Measurements from ENCODE around the gene BHLHE40. TPM values are rescaled to one million over a fixed set of nuclear protein-coding genes. Genes with fewer than 3 reads are reported as not detected.

The BHLHE40 gene
- total RNA-seq, 1 donor from 2014 or later = 96.3 TPM

DNA sequence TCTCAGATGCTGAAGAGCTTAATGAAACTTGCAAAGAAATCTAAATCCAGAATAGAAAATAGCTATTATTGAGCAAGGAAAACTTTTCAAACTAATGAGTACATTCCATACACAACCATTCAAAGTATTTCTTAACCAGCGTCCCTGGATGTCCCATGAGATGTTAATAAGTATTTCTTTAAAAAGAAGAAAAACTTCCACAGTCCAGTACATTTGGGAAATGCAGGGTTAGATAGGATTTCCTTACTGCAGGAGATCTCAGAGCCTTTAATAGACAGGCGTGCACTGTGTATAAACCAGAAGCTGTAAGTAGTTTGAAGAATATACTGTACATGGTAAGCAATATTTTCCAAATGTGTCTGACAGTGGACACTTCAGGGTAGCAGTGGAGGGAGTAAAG is 29.6 kb upstream of the BHLHE40 start:
- no peak overlapping the region for H3K4me3 ChIP-seq (ENCODE audit: low read depth, low read length)
- TF ChIP-seq, protein P1, sequence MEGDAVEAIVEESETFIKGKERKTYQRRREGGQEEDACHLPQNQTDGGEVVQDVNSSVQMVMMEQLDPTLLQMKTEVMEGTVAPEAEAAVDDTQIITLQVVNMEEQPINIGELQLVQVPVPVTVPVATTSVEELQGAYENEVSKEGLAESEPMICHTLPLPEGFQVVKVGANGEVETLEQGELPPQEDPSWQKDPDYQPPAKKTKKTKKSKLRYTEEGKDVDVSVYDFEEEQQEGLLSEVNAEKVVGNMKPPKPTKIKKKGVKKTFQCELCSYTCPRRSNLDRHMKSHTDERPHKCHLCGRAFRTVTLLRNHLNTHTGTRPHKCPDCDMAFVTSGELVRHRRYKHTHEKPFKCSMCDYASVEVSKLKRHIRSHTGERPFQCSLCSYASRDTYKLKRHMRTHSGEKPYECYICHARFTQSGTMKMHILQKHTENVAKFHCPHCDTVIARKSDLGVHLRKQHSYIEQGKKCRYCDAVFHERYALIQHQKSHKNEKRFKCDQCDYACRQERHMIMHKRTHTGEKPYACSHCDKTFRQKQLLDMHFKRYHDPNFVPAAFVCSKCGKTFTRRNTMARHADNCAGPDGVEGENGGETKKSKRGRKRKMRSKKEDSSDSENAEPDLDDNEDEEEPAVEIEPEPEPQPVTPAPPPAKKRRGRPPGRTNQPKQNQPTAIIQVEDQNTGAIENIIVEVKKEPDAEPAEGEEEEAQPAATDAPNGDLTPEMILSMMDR (conservative IDR thresholded peaks at IDR 0.05; ENCODE audit: low read depth, low read length) = no peak
- DNase-seq (ENCODE audit: low read depth) = no peak

DNA sequence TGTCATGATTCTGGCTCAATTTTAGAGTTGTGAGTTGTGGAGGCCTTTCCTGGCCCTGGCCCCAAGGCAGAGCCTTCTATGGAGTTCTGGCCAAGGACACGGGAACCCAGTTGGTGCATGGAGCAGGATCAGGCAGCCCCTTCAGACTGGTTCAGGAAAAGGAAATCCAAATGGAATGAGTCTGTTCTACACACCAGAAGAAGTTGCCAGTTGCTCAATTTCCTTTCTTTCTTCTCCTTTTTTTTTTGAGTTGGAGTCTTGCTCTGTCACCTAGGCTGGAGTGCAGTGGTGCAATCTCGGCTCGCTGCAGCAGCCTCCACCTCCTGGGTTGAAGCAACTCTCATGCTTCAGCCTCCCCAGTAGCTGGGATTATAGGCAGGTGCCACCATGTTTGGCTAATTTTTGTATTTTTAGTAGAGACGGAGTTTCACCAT is 28.9 kb upstream of the BHLHE40 start:
- no peak for DNase-seq (ENCODE audit: low read depth)
- no peak overlapping the region for H3K4me3 ChIP-seq (ENCODE audit: low read depth, low read length)
- TF ChIP-seq, protein P1 (conservative IDR thresholded peaks at IDR 0.05; ENCODE audit: low read depth, low read length) = no peak

DNA sequence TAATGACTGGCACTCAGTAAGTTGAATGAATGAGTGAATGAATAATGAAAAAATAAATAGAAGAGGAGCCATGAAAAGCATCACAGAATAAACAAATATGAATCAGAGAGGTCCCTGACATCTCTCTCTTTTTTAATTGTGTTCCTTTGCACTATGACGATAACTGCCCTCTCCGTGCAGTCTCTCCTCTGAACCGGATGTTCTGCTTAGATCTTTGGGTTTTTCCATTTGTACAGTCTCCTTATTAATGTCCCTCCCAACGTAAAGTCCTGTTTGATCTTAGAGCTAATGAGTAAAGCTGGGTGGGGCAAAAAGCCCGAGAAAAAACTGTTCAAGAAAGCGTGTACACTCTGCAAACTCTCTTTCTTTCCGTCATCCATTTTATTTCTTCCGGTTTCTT is 28.3 kb upstream of the BHLHE40 start:
- TF ChIP-seq, protein P1 (conservative IDR thresholded peaks at IDR 0.05; ENCODE audit: low read depth, low read length) = no peak
- H3K4me3 ChIP-seq (ENCODE audit: low read depth, low read length) = no peak overlapping the region
- DNase-seq (ENCODE audit: low read depth) = no peak

DNA sequence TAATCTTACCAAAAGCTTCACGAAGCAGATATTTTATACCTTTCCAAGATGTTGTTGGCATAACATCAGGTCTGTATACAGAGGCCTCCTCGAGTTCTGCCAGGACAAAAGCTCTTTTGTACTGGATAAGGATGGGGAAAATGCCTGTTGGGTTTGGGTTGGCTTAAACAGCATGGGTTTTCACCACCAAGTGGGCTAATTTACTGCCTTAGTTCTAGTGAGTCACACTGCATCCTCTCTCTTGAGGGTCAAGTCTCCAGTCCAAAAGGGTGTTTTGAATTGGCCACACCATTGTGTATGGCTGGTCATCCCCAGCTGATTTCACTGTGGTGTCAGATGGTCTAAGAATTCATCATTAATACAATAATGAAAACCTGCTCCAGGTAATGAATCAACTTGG is 26.1 kb upstream of the BHLHE40 start:
- no peak overlapping the region for H3K4me3 ChIP-seq (ENCODE audit: low read depth, low read length)
- TF ChIP-seq, protein P1 (conservative IDR thresholded peaks at IDR 0.05; ENCODE audit: low read depth, low read length) = no peak
- no peak for DNase-seq (ENCODE audit: low read depth)

DNA sequence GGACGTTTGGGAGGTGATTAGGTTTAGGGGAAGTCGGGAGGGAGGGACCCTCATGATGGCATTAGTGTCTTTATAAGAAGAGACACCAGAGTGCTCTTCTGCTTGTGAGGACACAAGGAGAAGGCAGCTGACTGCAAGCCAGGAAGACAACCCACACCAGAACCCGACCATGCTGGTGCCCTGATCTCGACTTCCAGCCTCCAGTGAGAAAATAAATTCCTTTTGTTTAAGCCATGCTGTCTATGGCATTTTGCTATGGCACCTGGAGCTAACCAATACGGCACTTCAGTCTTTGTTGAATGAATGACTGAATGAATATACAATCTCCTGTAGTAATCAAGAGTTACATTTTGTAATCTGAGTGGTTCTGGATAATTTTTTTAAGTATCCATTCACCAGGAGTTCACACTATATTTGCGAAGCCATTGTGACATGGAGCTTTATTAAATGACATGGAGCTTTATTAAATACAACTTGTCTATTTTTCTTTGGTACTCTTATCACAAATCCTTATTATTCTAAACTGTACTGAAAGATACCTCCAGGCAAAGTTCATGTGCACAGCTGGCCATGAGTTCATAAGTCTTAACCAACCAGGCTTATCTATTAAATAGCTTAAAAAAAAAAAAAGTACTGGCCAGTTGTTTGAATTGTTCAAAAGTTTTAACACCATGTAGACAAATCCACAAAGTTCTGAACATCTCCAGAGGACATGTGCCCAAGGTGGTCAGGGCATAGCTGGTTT is 24.8 kb upstream of the BHLHE40 start:
- H3K4me3 ChIP-seq (ENCODE audit: low read depth, low read length) = no peak overlapping the region
- TF ChIP-seq, protein P1 (conservative IDR thresholded peaks at IDR 0.05; ENCODE audit: low read depth, low read length) = no peak
- no peak for DNase-seq (ENCODE audit: low read depth)

DNA sequence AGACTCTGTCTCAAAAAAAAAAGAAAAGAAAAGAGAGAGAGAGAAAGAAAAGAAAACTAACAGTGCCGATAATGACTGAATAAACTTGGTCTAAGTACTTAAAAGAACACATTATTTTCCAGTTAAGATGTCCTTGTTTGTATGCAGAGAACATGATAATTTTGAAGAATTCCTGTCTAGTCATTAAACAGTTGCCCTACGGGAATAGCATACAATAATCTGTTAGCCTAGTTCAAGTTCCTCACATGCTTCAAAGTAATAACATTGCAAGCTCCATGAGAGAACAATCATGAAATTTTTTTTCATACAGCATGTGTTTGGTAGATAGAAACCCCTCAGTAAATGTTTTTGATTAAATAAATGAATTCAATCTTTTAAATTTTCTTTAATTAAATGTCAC is 23.1 kb upstream of the BHLHE40 start:
- DNase-seq (ENCODE audit: low read depth) = no peak
- no peak overlapping the region for H3K4me3 ChIP-seq (ENCODE audit: low read depth, low read length)
- TF ChIP-seq, protein P1 (conservative IDR thresholded peaks at IDR 0.05; ENCODE audit: low read depth, low read length) = no peak

DNA sequence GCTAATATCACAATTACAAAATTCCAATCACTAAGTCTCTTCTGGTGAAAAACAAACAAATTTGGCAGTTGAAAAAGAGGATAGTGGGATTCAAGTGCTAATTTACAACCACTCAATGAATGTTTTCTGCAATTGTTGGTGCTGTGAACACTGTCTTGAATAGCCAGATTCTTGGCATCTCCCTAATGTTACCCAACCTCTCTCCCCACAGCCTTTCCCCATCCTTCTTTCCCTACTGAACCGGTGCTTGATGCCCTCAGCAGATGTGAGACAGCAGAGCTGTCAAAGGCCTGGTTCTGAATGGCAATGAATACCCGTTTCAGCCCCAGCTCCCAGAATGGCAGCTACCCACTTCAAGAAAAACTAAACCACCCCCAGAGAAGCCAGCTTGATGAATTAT is 22.5 kb upstream of the BHLHE40 start:
- DNase-seq (ENCODE audit: low read depth) = no peak
- TF ChIP-seq, protein P1 (conservative IDR thresholded peaks at IDR 0.05; ENCODE audit: low read depth, low read length) = no peak
- H3K4me3 ChIP-seq (ENCODE audit: low read depth, low read length) = no peak overlapping the region
